ENCODE data around the gene POC1A.

POC1A gene

DNA sequence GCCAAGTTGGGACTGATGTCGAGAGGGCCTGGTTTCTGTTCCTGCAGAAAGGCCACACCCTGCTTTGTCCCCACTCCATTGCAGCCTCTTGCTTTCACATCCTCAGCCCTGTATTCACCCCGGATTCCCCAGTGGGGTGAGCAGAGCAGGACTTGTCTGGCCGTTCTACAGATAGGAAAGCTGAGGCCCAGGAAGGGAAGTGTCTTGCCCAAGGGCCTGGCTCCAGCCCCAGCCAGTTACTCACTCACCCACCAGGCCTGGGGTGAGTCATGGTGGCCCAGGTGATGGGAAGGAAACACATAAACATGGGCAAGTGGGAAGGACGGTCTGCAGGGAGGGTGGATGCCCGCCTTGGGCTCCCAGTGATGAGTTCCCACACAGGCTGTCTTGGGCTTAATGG is 91.7 kb downstream of the POC1A start:
- peak; percentile 90 to 92 for DNase-seq

DNA sequence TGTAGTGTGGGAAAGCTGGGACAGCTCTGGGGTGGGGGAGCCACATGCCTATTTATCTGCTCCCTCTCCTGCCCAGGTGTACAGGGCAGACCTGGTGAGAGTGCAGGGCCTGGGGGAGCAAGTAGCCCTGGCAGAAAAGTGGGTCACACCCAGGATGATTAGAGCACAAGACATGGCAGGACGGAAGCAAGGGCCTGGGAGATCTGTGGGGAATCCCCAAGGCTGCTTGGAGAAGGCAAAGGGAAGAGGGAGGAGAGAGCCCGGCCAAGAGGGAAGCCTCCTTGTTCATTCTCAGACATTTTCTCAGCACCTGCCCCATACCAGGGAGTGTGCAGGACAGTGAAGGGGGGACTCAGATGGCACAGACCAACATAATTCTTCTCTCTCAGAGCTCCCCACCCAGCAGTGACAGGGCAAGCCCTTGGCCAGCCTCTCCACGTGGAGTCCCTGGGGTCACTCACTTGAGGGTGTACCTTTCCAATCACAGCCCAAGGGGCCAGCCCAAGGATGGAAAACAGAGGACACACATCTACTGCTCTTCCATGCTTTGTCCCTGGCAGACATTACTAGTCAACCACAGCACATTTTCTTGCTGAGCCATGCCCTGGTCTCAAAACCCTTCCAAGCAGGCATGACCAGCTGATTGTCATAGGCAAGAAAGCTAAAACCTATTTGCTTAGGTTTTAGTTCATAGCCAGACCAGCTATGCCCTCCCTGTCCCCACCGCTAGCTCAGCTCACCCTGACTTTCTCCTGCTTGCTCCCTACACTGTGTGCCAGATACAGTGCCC is 92.9 kb downstream of the POC1A start:
- DNase-seq: peak in 1 of 2 donors; percentile 43

DNA sequence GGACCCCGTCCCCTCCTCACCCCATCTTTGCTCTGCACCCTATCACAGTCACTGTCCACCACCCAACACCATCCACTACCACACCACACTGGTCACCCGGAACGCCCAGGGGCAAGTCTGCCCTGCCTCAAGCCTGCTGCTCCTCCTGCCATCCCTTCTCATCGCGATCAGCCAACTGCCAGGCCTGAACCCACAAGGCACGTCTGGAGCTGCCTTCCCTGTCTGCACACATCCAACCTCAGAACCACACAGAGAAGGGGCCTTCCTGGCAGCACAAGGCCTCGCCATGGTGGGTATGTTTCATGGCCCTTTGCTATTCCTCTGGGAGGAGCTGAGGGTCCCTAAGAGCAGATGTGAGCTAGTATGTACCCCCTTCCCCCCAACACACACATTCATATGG is 94.4 kb downstream of the POC1A start:
- no peak for DNase-seq

DNA sequence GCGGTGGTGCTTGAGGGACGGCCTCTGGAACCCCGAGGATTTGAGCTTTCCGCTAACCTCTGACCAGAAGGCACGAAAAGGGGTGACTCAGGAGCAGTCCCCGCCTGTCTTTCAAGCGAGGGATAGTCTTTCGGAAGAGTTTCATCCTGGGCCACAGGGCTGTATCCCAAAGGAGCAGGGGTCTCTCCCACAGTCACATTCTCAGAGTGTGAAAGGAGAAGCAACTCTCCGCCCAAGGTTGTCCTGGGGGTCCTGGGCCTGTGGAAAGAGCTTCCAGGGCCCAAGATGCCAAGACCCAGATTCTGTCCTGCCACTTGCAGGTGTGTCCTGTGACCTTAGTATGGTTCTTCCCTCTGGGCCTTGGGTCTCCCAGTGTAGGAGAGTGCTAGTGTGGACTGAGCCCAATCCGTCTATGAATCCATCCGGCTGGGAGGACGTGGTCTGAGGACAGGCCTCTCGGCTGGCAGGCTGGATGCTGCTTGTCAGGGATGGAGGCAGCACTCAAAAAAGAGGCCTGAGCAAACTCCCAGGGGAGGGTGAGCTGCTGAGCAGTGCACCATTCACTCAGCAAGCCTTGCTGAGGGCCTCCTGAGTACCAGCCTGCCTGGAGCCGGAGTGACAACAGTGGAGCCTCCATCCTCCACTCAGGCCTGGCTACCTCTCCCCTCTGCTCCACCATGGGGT is 96.3 kb downstream of the POC1A start:
- DNase-seq: no peak

DNA sequence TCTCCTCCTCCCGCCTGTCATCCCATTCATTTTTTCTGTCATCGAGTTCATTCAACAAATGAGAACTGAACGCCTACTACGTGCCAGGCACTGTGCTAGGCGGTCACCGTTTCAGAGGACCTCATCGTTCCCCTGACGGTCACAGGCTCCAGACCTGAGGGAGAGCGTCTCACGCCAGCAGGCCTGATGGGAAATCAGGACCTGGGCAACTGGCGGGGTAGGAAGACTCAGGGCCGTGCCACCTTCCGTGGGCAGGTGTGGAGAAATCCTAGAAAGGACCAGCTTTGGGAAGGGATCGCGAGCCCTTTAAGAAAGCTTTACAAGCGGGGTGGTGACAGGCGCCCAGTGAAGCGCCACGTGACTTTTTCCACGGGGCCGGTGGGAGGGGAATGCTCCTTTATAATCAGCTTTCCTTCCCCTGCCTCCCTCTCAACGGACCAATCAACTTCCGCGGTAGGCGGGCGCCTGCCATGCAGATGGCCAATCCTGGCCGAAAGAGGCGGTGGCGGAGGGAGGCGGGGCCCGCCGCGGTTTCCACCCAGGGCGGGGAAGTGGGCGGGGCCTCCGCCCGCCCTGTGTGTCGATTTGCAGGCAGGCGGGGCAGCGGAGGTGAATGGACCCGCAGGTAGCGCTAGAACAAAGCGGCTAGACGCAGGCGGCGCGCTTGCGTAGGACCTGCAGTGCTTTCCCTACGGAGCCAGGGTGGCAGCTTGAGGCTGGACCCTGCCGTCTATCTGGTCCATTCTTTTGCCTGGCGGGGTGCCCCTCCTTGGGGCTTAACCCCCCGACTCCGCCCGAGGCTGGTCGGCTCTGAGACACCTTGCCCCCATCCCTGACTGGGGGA is 97.0 kb downstream of the POC1A start:
- peak; percentile 99 to 100 for DNase-seq

DNA sequence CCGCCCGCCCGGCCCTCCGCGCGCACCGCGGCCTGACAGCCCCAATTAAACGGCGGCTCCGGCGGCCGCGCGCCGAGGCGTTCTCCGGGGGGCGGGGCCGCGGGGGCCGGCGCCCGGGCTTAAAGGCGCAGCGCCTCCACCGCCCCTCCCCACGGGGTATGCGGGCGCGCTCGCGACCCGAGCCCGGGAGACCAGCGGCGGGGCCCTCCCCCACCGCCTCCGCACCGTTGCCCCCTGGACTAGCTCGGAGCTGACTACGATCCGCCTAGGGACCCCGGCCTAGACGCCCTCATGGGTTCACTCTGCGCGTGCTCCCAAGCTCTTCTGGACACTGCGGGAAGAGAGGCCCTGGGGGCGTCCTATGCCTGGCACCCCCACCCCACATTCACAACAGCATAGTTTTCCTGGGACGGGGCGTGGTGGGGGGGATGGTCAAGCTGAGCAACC is 97.7 kb downstream of the POC1A start, which contains the start of gene DUSP7:
Gene DUSP7 (minus strand): TSS at position 51 of the 447 bp plus-strand sequence. CDS start 205 bp downstream, outside the sequence.
- peak; percentile 57 to 81 for DNase-seq

DNA sequence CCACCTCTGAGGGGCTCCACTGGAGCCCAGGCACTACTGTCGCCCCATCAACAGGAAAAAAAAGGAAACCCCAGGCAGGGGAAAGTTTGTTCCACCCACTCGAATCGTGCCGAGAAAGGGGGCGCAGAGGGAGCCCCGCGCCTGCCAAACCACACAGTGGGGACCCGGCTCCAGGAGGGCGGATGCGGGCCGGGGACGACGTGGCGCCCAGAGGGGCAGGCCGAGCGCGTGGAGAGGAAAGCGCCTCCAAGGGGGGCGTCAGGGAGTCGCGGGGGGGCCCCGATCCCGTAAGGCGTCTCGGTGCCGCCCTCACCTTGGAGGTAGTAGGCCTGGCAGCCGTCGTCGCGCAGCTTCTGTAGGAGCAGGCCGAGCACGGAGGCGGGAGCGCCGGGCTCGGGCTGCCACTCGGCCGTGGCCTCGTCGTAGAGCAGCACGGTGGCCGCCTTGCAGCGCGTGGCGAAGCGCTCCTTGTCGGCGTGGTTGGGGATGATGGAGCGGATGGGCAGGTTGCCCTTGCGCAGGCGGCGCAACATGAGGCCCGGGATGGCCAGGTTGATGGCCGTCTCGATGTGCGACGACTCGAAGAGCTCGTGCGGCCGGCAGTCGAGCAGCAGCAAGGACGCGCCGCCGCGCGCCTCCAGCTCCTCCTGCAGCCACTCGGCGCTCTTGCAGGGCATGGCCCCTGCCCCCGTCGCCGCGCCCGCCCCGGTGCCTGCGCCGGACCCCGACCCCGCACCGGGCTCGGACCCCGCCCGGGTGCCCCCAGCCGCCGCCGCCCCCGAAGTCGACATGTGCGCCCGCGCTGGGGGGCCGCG is 98.5 kb downstream of the POC1A start:
- peak; percentile 23 to 53 for DNase-seq

DNA sequence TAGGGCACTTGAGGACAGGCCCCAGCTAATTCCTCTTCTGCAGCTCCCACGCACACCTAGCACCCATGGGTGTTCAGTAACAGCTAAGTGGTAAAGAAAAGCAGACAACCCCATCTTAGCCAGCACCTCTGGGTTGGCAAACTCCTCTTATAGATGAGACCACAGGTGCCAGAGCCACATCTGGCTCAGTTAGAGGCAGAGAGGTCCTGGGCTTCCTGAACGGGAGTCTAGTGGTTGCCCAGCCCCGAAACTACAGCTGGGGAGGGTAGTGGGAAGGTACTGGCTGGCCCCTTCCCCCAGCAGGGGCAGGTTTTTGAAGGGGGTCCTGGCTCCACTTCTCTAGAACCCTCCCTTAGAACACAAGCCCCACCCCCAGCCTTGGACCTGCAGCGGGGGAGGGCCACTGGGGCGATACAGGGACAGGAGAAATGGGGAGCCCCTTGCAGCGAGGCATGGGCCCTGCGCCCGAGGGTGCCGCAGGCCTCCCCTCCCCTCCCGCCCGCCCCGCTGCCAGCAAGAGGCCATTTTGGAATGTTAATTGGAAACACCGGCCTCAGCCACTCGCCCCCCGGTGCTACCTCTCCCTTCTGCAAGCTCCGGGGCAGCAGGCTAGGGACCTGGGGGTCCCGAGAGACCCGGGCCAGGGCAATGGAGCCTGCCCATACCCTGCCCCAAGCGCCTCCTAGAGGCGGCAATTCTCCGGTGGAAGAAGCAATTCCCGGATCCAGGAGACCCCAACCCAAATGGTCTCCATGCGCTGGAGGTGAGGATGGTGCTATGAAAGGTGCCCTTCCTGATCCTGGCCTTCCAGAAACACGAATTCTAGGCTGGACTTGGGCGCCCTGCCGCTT is 99.3 kb downstream of the POC1A start:
- DNase-seq: peak in 1 of 2 donors; percentile 49

DNA sequence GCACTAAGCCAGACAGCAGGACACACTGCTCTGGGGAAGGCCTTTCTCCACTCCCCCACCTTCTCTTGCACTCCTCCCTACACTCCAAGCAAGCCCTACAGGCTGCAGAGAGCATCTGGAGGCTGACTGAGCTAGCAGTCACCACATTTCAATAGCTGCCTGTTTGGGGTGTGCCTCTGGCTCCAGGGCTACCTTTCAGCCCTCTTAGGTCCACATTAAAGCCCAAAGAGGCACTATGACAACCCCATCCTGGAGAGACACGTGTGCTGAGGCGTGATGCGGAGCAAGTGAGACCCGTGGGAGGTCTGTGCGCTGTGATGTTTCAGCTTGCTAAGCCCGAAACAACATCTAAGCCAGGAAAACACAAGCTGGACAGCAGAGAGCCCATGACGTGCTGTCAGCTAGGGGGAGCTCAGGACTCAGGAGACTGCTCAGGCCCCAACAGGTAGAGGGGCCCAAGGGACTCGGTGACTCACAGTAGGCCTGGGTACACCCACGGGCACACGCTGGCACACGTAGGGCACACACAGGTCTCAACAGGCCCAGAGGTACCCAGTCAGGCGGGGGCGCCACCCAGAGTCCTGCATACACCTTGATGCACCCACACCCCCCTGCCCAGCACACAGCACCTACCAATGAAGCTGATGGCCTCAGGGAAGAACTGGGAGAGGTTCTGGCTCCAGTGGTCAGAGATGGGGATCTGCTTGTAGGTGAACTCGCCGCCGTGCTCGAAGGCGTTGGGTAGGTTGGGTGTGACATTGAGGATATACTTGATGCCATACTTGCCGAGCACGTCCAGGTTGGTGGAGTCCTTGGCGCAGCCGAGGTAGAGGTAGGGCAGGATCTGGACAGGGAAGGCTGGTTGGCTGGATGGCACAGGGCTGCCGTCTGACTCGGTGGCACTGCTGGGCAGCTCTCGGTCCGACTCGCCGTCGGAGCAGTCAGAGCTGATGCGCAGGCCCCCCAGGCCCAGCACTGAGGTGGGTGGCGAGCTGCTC is 100.6 kb downstream of the POC1A start:
- no peak for DNase-seq

DNA sequence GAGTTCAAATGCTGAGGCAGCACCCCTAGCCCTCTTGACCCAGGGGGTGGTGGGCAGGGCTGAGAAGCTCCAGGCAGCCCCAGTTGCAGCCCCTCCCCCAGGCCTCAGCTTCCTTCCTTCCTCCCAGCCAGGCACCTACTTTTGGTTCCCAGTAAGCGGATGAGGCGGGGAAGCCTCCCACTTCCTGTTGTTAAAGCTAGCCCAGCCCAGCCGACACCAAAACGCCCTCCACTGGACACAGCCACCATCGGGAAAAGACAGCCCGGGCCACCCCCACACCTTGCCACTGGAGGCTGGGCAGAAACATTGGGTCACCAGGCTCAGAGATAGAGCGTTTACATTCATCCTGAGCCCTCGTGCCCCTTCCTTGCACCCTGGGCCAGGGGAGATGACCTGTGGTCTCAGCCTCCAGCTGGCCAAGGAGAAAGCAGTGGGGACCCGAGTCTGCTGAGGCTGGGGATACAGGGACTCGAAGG is 101.4 kb downstream of the POC1A start:
- peak; percentile 87 to 93 for DNase-seq

DNA sequence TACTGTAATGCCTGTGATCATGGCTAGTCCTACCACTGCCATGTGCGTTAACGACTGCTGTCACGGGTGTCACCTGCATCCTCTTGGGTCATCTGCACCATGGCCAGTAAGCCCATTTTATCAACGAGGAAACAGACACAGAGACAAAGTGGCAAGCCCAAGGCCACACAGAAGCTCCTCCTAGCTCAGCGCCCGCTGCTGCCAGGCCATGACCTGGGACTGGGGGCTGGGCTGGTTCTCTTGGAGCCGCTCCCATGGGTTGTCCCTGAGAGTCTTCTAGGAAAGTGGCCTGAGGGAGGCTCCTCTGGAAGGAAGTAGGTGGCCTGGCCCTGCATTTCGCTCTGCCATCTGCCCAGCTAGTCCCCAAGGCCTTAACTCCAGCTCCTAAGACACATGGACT is 102.8 kb downstream of the POC1A start:
- no peak for DNase-seq

DNA sequence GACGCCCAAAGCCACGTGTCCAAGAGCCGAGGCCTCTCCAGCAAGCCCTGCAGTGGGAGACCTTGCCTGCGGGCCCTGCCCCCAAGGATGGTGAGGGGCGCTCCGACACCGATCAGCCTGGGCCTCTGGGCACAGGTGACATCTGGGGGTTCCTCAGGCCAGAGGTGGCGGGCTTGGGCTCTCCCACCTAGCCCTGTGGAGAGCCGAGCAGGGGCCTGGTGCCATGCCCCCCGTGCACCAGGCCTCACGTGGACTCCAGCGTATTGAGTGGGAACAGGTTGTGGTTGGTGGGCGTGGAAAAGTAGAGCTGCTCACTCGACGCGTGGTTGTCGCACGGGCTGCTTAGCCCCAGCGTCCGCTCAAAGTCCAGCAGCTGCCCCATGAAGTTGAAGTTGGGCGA is 103.7 kb downstream of the POC1A start:
- DNase-seq: no peak

DNA sequence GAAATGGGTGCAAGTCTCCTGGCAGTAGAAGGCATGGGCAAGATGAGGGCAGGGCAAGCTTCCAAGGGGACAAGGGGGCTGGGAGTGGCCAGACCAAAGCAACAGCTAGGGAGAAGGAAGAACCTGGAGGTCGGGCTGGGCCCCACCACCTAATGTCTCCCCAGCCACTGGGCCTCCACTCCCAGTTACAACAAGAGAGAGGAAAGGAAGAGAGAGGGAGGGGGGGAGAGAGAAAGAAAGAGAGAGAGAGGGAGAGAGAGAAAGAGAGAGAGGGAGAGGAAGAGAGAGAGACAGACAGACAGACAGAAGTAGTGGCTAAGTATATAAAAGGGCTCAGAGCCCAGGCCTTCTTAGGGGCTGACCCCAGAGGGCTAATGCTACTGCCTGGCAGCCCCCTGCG is 104.7 kb downstream of the POC1A start:
- no peak for DNase-seq

DNA sequence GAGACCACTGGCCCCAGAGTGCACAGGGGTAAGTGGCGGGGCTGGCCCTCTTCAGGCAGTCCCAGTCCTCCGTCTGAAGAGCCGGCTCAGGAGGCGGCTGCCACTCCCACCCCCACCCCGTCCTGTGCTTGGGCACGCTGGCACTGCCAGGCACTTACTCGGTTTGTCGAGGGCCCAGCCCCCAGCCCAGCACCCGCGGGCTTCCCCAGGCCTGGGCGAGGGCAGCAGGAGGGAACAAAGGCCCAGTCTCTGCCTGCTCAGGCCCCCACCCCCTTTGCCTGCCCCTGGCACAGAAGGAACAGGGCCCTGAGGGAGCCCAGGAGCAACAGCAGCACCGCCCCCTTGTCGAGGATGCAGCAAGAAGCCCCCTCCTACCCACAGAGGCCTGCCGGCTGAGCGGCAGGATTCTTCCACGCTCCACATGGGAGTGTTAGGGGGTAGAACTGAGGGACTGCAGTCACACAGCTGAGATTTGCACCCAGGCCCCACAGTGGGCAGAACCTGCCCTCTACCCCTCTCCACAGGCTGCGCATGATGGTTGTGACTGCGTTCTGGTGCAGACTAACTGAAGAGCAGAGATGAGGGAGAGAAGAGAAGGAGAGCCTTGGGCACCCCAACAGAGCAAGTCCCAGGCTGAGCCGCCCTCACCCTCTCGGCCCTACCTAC is 106.8 kb downstream of the POC1A start:
- DNase-seq: no peak

DNA sequence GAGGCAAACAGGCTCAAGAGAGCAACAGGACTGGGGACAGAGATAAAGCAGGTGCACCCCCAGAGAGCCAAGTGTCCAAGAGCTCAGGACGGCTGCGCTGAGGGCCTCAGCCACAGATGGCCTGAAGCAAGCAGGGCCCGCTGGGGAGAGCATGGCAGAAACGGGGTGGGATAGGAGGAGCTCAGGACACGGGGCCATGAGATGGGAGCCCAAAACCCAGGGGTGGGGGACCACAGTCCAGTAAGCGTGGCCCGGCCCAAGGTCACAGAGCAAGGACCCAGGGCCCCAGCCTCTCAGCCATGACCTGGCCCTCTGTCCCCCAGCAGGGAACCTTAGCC is 107.4 kb downstream of the POC1A start:
- DNase-seq: no peak

DNA sequence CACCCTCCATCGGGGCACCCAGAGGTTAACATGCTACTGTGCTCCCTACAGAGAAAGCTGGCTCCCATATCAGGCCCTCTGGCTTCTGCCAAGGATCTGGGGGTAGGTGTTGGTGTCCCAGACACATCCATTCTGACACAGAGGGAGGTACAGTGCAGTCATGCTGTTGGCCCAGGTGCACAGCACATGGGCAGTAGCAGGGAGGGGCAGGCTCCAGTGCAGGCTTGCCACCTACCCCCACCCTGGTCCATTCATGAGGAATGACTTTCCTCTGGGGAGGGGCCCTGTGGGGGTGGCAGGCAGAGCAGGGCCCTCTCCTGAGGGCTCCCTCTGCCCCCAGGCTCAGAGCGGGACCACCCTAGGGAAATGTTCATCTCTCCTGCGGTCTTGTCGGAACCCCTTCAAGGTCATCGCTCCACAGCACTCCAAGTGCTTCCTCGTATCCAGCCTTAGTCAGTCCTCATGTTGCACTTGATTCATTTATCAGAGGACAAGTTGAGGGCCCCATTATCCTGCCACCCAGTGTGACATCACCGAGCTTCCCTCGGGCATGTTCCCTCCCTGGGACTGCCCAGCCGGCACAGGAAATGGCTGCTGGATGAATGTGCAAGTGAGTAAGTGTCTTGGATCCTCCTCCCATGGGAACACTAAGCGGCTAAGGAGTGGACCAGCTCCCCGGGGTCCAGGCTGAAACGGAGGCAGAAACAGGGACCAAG is 107.9 kb downstream of the POC1A start:
- no peak for DNase-seq

DNA sequence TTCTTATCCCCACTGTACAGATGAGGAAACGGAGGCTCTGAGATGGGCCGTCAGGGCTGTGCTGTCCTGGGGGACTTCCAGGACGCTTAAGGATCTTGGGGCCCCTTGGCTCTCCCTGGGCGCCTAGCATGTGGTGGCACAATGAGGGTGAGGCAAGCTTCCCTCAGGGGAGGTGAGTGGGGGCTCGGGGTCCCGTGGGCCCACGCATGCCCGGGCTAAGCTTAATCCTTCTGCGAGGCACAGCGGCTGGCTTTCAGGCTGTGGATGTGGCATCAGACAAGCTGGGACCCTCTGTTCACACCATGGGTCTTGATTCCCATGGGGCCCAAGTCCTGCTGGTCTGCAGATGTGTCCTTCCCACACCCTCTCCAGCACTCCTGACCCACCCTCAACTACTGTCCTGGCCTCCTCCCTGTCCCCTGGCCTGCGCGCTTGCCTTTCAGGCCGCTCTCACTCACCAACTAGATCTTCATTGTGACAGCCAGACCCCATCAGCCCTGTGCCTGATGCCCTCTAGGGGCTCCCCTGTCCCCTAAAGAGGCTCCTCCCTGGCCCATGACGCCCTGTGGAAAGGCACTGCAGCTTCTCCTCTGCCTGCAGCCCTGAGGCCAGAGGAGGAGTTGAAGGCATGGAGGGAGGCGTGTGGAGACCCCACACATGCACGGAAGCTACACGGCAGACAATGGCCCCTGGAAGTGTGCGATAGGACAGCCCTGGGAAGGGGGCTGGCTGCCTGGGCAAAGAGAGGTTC is 109.2 kb downstream of the POC1A start:
- no peak for DNase-seq

DNA sequence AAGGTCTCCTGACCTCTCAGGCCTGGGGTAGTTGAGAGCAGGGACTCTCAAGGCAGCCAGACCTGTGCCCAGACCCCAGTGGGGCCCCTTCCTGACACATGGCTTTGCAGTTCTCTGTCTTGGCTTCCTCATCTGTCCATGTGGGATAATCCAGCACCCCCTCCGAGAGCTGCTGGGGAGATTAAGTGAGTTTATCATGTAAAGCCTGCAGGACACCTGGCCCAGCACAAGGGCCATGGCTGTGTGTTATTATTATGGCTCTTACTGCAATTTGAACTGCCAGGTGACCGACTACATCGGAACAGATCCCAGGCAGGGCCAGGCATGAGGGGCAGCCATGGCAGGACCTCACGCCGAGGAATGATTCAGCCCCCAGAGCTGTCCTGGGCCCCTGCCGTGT is 110.5 kb downstream of the POC1A start:
- DNase-seq: no peak
